Measurements from ENCODE around the gene SPRY4. TPM values are rescaled to one million over a fixed set of nuclear protein-coding genes. Genes with fewer than 3 reads are reported as not detected.

Gene SPRY4
- total RNA-seq, 1 donor from 2014 or later, result 8.3 TPM

DNA sequence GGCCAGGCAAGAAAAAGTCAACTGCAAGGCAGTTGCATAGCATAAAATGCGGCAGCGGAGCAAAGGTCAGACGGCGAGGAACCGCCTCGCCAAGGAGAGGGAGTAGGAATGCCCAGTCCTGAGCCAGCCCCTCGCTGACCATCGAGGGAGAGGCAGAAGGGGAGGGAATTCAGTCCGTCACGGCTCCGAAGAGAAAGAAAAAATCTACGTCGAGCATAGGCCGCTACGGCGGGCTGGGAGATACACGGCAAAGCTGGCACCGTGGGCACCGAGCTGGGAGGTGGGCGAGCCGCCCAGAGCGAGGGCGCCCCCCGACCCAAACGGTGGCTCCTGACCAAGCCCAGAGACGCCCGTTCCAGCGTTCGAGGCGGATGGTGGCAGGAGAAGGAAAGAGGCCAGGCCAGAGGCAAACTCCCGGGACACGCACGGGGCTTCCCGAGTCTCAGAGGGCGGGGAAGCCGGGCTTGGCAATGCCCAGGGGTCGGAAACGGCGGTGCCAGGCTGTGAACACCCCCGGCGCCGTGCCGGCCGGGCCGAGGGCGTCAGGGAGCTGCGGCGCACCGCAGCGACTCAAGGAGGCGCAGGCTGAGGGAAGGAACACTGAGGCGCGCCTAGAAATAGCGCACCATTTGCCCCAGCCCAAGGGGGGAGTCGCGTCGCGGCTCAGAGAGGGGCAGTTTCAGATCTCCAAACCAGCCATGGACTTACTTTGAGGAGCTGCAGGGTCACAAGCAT lies 518 bp downstream of the SPRY4 start:
- Mint-ChIP-seq H3K9me3 (ENCODE audit: low read depth) (no peaks in the 10 kb centered on the region), H3K27me3 (ENCODE audit: low read depth) (no peaks in the 10 kb centered on the region), H3K4me1 (ENCODE audit: low read depth) (peaks cover 75% of the 10 kb centered on the region), H3K36me3 (ENCODE audit: low read depth) (no peaks in the 10 kb centered on the region), H3K27ac (ENCODE audit: unreplicated experiment) (peak overlapping the region; percentile 92), H3K4me3 (ENCODE audit: unreplicated experiment) (peak overlapping the region; percentile 86)
- TF ChIP-seq, protein P1, sequence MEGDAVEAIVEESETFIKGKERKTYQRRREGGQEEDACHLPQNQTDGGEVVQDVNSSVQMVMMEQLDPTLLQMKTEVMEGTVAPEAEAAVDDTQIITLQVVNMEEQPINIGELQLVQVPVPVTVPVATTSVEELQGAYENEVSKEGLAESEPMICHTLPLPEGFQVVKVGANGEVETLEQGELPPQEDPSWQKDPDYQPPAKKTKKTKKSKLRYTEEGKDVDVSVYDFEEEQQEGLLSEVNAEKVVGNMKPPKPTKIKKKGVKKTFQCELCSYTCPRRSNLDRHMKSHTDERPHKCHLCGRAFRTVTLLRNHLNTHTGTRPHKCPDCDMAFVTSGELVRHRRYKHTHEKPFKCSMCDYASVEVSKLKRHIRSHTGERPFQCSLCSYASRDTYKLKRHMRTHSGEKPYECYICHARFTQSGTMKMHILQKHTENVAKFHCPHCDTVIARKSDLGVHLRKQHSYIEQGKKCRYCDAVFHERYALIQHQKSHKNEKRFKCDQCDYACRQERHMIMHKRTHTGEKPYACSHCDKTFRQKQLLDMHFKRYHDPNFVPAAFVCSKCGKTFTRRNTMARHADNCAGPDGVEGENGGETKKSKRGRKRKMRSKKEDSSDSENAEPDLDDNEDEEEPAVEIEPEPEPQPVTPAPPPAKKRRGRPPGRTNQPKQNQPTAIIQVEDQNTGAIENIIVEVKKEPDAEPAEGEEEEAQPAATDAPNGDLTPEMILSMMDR (IDR thresholded peaks at IDR 0.05), result peak; percentile 77
- DNase-seq (ENCODE audit: low spot score), result no peak

- H3K36me3 Mint-ChIP-seq (ENCODE audit: low read depth), result no peaks in the 10 kb centered on the region
- H3K4me3 Mint-ChIP-seq (ENCODE audit: unreplicated experiment), result peak overlapping the region; percentile 86
- H3K27ac Mint-ChIP-seq (ENCODE audit: unreplicated experiment), result peak overlapping the region; percentile 92
- no peaks in the 10 kb centered on the region for H3K27me3 Mint-ChIP-seq (ENCODE audit: low read depth)
- DNase-seq (ENCODE audit: low spot score), result no peak
- H3K4me1 Mint-ChIP-seq (ENCODE audit: low read depth), result peaks cover 79% of the 10 kb centered on the region
- no peaks in the 10 kb centered on the region for H3K9me3 Mint-ChIP-seq (ENCODE audit: low read depth)
- TF ChIP-seq, protein P1 (IDR thresholded peaks at IDR 0.05), result no peak
Observed at GRCh38 chr5:142323480-142324135, 1.2 kb downstream of the SPRY4 start.

- H3K4me1 Mint-ChIP-seq (ENCODE audit: low read depth), result peaks cover 76% of the 10 kb centered on the region
- H3K36me3 Mint-ChIP-seq (ENCODE audit: low read depth), result peaks cover under 1% of the 10 kb centered on the region
- DNase-seq (ENCODE audit: low spot score), result no peak
- H3K27me3 Mint-ChIP-seq (ENCODE audit: low read depth), result no peaks in the 10 kb centered on the region
- TF ChIP-seq, protein P1 (IDR thresholded peaks at IDR 0.05), result no peak
- H3K27ac Mint-ChIP-seq (ENCODE audit: unreplicated experiment), result peak overlapping the region; percentile 92
- peak overlapping the region; percentile 86 for H3K4me3 Mint-ChIP-seq (ENCODE audit: unreplicated experiment)
- no peaks in the 10 kb centered on the region for H3K9me3 Mint-ChIP-seq (ENCODE audit: low read depth)
Observed at GRCh38 chr5:142322747-142323479, 1.9 kb downstream of the SPRY4 start.

DNA sequence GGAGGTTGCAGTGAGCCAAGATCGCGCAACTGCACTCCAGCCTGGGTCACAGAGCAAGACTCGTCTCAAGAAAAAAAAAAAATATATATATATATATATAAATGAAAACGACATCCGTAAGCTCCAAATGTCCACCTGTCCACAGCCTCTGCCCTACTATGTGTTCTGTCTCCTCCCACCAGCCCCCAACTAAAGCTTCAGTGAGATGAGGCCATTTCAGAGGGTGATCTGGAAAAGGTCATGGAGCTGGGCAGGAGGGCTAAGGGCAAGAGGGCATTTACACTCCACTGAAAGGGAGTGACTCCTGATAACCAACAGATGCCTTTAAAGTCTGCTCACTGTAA lies 2.4 kb downstream of the SPRY4 start:
- H3K27me3 Mint-ChIP-seq (ENCODE audit: low read depth), result no peaks in the 10 kb centered on the region
- peaks cover 2% of the 10 kb centered on the region for H3K36me3 Mint-ChIP-seq (ENCODE audit: low read depth)

More for the DNA sequence above, 2.4 kb downstream of the SPRY4 start:
- Mint-ChIP-seq H3K4me1 (ENCODE audit: low read depth) (peaks cover 71% of the 10 kb centered on the region), H3K4me3 (ENCODE audit: unreplicated experiment) (peak overlapping the region; percentile 86), H3K9me3 (ENCODE audit: low read depth) (no peaks in the 10 kb centered on the region), H3K27ac (ENCODE audit: unreplicated experiment) (peak overlapping the region; percentile 92)
- DNase-seq (ENCODE audit: low spot score), result no peak
- TF ChIP-seq, protein P1 (IDR thresholded peaks at IDR 0.05), result no peak

All from chondrocyte (in vitro differentiated cells).